IPS-15b (cell line): ENCODE measurements around the gene CDC42.
A peak's percentile ranks its signal among the peaks of the same experiment; 100 is the strongest.
"Not testable (repeated sequence)": the region's sequence is repeated elsewhere in the genome, so short reads cannot be mapped to it uniquely, and the experiment has no call there.

Source experiments
- H3K27me3 ChIP-seq: one replicate; pipeline ENCODE4 v1.6.1; 2013; ENCODE audit warnings: low read length; ENCODE audit not compliant: control insufficient read depth, insufficient read depth
- H3K36me3 ChIP-seq: one replicate; pipeline ENCODE4 v1.6.1; 2013; ENCODE audit warnings: low read length; ENCODE audit not compliant: control insufficient read depth, insufficient read depth
- H3K4me1 ChIP-seq: one replicate; pipeline ENCODE4 v1.6.1; 2013; ENCODE audit warnings: mild to moderate bottlenecking, low read length; ENCODE audit not compliant: control insufficient read depth, insufficient read depth
- H3K4me3 ChIP-seq: one replicate; pipeline ENCODE4 v1.5.1; 2013; ENCODE audit warnings: low read depth, low read length
- H3K9ac ChIP-seq: one replicate; pipeline ENCODE4 v1.6.1; 2013; ENCODE audit warnings: low read depth, mild to moderate bottlenecking, low read length
- H3K9me3 ChIP-seq: one replicate; pipeline ENCODE4 v1.6.1; 2013; ENCODE audit warnings: mild to moderate bottlenecking, low read length; ENCODE audit not compliant: control insufficient read depth, insufficient read depth

The CDC42 gene

GRCh38 chr1:22024485-22025367, 27.8 kb upstream of the CDC42 start:
- peak overlapping the region; percentile 100 for H3K4me3 ChIP-seq
- H3K4me1 ChIP-seq: no peaks in the 10 kb centered on the region
- H3K36me3 ChIP-seq: no peaks in the 10 kb centered on the region
- no peaks in the 10 kb centered on the region for H3K27me3 ChIP-seq
- H3K9me3 ChIP-seq: no peaks in the 10 kb centered on the region
- H3K9ac ChIP-seq: peak overlapping the region; percentile 99

- H3K27me3 ChIP-seq: no peaks in the 10 kb centered on the region
- H3K4me1 ChIP-seq: no peaks in the 10 kb centered on the region
- peaks cover 2% of the 10 kb centered on the region for H3K36me3 ChIP-seq
Measured at GRCh38 chr1:22025368-22026155, 26.9 kb upstream of the CDC42 start.

GRCh38 chr1:22026924-22027289, 25.6 kb upstream of the CDC42 start:
- no peaks in the 10 kb centered on the region for H3K4me1 ChIP-seq
- H3K9me3 ChIP-seq: no peaks in the 10 kb centered on the region
- H3K27me3 ChIP-seq: no peaks in the 10 kb centered on the region
- H3K4me3 ChIP-seq: no peak overlapping the region
- H3K36me3 ChIP-seq: peaks cover 3% of the 10 kb centered on the region
- H3K9ac ChIP-seq: no peak overlapping the region

More at GRCh38 chr1:22025368-22026155, 26.9 kb upstream of the CDC42 start:
- Histone ChIP-seq H3K4me3 (peak overlapping the region; percentile 100), H3K9me3 (no peaks in the 10 kb centered on the region), H3K9ac (peak overlapping the region; percentile 99)

GRCh38 chr1:22030057-22030456, 22.5 kb upstream of the CDC42 start:
- Histone ChIP-seq H3K4me3 (no peak overlapping the region), H3K9ac (no peak overlapping the region), H3K36me3 (peaks cover 3% of the 10 kb centered on the region), H3K9me3 (no peaks in the 10 kb centered on the region), H3K27me3 (no peaks in the 10 kb centered on the region), H3K4me1 (no peaks in the 10 kb centered on the region)

GRCh38 chr1:22030473-22030872, 22.0 kb upstream of the CDC42 start:
- Histone ChIP-seq H3K36me3 (peaks cover 3% of the 10 kb centered on the region), H3K4me1 (no peaks in the 10 kb centered on the region), H3K9me3 (no peaks in the 10 kb centered on the region), H3K9ac (no peak overlapping the region), H3K4me3 (no peak overlapping the region), H3K27me3 (no peaks in the 10 kb centered on the region)

- Histone ChIP-seq H3K4me3 (no peak overlapping the region), H3K36me3 (peaks cover 3% of the 10 kb centered on the region), H3K9me3 (no peaks in the 10 kb centered on the region), H3K27me3 (no peaks in the 10 kb centered on the region), H3K4me1 (no peaks in the 10 kb centered on the region), H3K9ac (no peak overlapping the region)
Measured at GRCh38 chr1:22031214-22031962, 21.1 kb upstream of the CDC42 start.

- H3K27me3 ChIP-seq, H3K9ac ChIP-seq, H3K36me3 ChIP-seq, H3K4me1 ChIP-seq, H3K9me3 ChIP-seq, H3K4me3 ChIP-seq: not testable (repeated sequence)
Measured at GRCh38 chr1:22034834-22035233, 17.7 kb upstream of the CDC42 start.

GRCh38 chr1:22037520-22037919, 15.0 kb upstream of the CDC42 start:
- H3K9ac ChIP-seq: no peak overlapping the region
- H3K9me3 ChIP-seq: no peaks in the 10 kb centered on the region
- peaks cover 14% of the 10 kb centered on the region for H3K4me1 ChIP-seq
- no peak overlapping the region for H3K4me3 ChIP-seq
- H3K27me3 ChIP-seq: no peaks in the 10 kb centered on the region
- no peaks in the 10 kb centered on the region for H3K36me3 ChIP-seq

GRCh38 chr1:22038036-22038435, 14.5 kb upstream of the CDC42 start:
- no peaks in the 10 kb centered on the region for H3K9me3 ChIP-seq
- H3K9ac ChIP-seq: no peak overlapping the region
- no peaks in the 10 kb centered on the region for H3K27me3 ChIP-seq
- H3K4me1 ChIP-seq: peaks cover 14% of the 10 kb centered on the region
- no peak overlapping the region for H3K4me3 ChIP-seq
- no peaks in the 10 kb centered on the region for H3K36me3 ChIP-seq

- Histone ChIP-seq H3K9ac (no peak overlapping the region), H3K9me3 (no peaks in the 10 kb centered on the region), H3K4me3 (no peak overlapping the region), H3K4me1 (peaks cover 17% of the 10 kb centered on the region), H3K36me3 (no peaks in the 10 kb centered on the region), H3K27me3 (no peaks in the 10 kb centered on the region)
Measured at GRCh38 chr1:22039594-22040285, 12.8 kb upstream of the CDC42 start.

- Histone ChIP-seq H3K4me1 (peaks cover 22% of the 10 kb centered on the region), H3K36me3 (no peaks in the 10 kb centered on the region), H3K4me3 (no peak overlapping the region), H3K9ac (no peak overlapping the region), H3K9me3 (no peaks in the 10 kb centered on the region), H3K27me3 (no peaks in the 10 kb centered on the region)
Measured at GRCh38 chr1:22040286-22040623, 12.3 kb upstream of the CDC42 start.
